ENCODE results near the gene PABPN1. TPM values are rescaled to one million over a fixed set of nuclear protein-coding genes. Genes with fewer than 3 reads are reported as not detected.

PABPN1 gene
- total and polyA plus RNA-seq, 9 of the 15 experiments (the other 6 are each of a cell fraction or from before 2014, with no cell fraction given): 32.6 to 388 (median 178) TPM

DNA sequence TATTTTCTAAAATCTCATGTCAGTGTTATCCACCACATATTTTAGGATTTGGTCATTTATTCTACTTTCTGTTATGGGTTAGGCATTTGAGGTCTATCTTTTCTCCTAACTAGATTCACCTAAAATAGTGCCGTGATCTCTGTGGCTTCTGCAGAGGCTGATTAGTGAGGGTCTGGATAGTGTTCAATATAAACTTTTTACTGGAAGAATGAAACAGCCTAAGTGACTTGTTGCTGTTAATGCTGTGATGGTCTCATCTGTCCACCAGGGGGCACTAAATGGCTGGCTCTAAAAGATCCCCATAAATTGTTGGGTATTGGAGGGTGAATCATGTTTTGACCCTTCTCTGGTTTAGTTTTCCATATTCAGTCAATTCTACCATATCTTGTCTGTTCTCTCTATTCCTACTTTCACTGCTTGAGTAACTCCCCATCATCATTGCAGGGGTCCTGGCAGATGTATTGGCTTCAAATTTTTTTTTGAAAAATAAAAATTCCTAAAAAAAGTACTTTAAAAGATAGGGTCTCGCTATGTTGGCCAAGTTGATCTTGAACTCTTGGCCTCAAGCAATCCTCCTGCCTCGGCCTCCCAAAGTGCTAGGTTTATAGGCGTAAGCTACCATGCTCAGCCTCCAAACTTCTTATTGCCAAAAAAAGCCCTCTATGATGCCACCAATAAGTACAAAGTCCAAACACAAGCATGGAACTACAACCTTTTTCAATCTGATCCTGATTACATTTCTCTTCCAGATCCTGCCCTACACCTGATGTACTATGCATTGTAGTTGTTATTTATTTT is 6.9 kb downstream of the PABPN1 start (continued):
- TF ChIP-seq, protein P1, sequence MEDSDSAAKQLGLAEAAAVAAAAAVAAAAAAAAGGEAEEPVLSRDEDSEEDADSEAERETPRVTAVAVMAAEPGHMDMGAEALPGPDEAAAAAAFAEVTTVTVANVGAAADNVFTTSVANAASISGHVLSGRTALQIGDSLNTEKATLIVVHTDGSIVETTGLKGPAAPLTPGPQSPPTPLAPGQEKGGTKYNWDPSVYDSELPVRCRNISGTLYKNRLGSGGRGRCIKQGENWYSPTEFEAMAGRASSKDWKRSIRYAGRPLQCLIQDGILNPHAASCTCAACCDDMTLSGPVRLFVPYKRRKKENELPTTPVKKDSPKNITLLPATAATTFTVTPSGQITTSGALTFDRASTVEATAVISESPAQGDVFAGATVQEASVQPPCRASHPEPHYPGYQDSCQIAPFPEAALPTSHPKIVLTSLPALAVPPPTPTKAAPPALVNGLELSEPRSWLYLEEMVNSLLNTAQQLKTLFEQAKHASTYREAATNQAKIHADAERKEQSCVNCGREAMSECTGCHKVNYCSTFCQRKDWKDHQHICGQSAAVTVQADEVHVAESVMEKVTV (CRISPR knock-in tag; IDR thresholded peaks at IDR 0.05): peak; percentile 87
- TF ChIP-seq LCOR (CRISPR knock-in tag; IDR thresholded peaks at IDR 0.05) (0 out of 2 replicates have a peak, but pooled peaks have one; percentile 43), ARNT (IDR thresholded peaks at IDR 0.05) (peak in 1 of 2 experiments; percentile 53; a peak in 1 of 4 replicates), TEAD4 (IDR thresholded peaks at IDR 0.05; ENCODE audit: low read length) (peak; percentile 27; the same call in 1 of the 2 replicates), TEAD4 (CRISPR knock-in tag; IDR thresholded peaks at IDR 0.05; ENCODE audit: borderline replicate concordance) (no peak), FOXK2 (conservative IDR thresholded peaks at IDR 0.05 in 1 of 2, IDR thresholded peaks at IDR 0.05 in 1 of 2; ENCODE audit: low read depth in 2 of 2) (peak; percentile 59 to 70; a peak in 2 of 4 replicates), NFATC3 (IDR thresholded peaks at IDR 0.05) (0 out of 2 replicates have a peak, but pooled peaks have one; percentile 26), KLF1 (tag; IDR thresholded peaks at IDR 0.05) (no peak), SMC3 (conservative IDR thresholded peaks at IDR 0.05; ENCODE audit: insufficient read depth, low read depth, low read length) (peak; percentile 90)
- TF ChIP-seq, protein P2, sequence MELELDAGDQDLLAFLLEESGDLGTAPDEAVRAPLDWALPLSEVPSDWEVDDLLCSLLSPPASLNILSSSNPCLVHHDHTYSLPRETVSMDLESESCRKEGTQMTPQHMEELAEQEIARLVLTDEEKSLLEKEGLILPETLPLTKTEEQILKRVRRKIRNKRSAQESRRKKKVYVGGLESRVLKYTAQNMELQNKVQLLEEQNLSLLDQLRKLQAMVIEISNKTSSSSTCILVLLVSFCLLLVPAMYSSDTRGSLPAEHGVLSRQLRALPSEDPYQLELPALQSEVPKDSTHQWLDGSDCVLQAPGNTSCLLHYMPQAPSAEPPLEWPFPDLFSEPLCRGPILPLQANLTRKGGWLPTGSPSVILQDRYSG (tag; conservative IDR thresholded peaks at IDR 0.05; ENCODE audit: low read depth): no peak
- TF ChIP-seq, protein P3, sequence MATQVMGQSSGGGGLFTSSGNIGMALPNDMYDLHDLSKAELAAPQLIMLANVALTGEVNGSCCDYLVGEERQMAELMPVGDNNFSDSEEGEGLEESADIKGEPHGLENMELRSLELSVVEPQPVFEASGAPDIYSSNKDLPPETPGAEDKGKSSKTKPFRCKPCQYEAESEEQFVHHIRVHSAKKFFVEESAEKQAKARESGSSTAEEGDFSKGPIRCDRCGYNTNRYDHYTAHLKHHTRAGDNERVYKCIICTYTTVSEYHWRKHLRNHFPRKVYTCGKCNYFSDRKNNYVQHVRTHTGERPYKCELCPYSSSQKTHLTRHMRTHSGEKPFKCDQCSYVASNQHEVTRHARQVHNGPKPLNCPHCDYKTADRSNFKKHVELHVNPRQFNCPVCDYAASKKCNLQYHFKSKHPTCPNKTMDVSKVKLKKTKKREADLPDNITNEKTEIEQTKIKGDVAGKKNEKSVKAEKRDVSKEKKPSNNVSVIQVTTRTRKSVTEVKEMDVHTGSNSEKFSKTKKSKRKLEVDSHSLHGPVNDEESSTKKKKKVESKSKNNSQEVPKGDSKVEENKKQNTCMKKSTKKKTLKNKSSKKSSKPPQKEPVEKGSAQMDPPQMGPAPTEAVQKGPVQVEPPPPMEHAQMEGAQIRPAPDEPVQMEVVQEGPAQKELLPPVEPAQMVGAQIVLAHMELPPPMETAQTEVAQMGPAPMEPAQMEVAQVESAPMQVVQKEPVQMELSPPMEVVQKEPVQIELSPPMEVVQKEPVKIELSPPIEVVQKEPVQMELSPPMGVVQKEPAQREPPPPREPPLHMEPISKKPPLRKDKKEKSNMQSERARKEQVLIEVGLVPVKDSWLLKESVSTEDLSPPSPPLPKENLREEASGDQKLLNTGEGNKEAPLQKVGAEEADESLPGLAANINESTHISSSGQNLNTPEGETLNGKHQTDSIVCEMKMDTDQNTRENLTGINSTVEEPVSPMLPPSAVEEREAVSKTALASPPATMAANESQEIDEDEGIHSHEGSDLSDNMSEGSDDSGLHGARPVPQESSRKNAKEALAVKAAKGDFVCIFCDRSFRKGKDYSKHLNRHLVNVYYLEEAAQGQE (IDR thresholded peaks at IDR 0.05; ENCODE audit: borderline replicate concordance): peak; percentile 87
- TF ChIP-seq, protein P3 (CRISPR knock-in tag; IDR thresholded peaks at IDR 0.05; ENCODE audit: low read depth): no peak
- TF ChIP-seq, protein P4, sequence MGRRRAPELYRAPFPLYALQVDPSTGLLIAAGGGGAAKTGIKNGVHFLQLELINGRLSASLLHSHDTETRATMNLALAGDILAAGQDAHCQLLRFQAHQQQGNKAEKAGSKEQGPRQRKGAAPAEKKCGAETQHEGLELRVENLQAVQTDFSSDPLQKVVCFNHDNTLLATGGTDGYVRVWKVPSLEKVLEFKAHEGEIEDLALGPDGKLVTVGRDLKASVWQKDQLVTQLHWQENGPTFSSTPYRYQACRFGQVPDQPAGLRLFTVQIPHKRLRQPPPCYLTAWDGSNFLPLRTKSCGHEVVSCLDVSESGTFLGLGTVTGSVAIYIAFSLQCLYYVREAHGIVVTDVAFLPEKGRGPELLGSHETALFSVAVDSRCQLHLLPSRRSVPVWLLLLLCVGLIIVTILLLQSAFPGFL (CRISPR knock-in tag; IDR thresholded peaks at IDR 0.05): 0 out of 2 replicates have a peak, but pooled peaks have one; percentile 17

All from K562 (cell line).